ENCODE measurements around the gene RAB42. TPM values are rescaled to one million over a fixed set of nuclear protein-coding genes. Genes with fewer than 3 reads are reported as not detected.

The RAB42 gene
- total and polyA plus RNA-seq, 9 of the 15 experiments (the other 6 are each of a cell fraction or from before 2014, with no cell fraction given): 0.07 to 0.14 (median 0.12) TPM; not detected in 6

- TF ChIP-seq GMEB1 (CRISPR knock-in tag; IDR thresholded peaks at IDR 0.05) (peak; percentile 28; the same call in 1 of the 2 replicates), ETV5 (CRISPR knock-in tag; IDR thresholded peaks at IDR 0.05; ENCODE audit: low read depth) (peak; percentile 98), SMARCC2 (IDR thresholded peaks at IDR 0.05; ENCODE audit: low read depth) (no peak), CLOCK (CRISPR knock-in tag; IDR thresholded peaks at IDR 0.05; ENCODE audit: borderline replicate concordance) (no peak), SRSF7 (optimal IDR thresholded peaks at IDR 0.05; ENCODE audit: low read depth, low read length) (no peak), E2F8 (IDR thresholded peaks at IDR 0.05; ENCODE audit: low read depth, partially characterized antibody) (peak; percentile 97), YY1 (IDR thresholded peaks at IDR 0.05; ENCODE audit: borderline replicate concordance in 1 of 3, control insufficient read depth in 1 of 3, extremely low read depth in 1 of 3, insufficient read depth in 3 of 3, insufficient read length in 1 of 3, insufficient replicate concordance in 2 of 3, low read depth in 1 of 3, low read length in 2 of 3) (peak; percentile 53 to 82 (median 80)), ZNF75A (CRISPR knock-in tag; IDR thresholded peaks at IDR 0.05) (0 out of 2 replicates have a peak, but pooled peaks have one; percentile 8), ZNF830 (CRISPR knock-in tag; IDR thresholded peaks at IDR 0.05) (peak; percentile 93), ZNF395 (CRISPR knock-in tag; IDR thresholded peaks at IDR 0.05) (peak; percentile 85; the same call in 1 of the 2 replicates), DIDO1 (tag; IDR thresholded peaks at IDR 0.05; ENCODE audit: low read depth) (peak; percentile 75), ZNF212 (CRISPR knock-in tag; IDR thresholded peaks at IDR 0.05) (no peak), ZNF586 (CRISPR knock-in tag; conservative IDR thresholded peaks at IDR 0.05) (no peak), ATF3 (IDR thresholded peaks at IDR 0.05) (no peak), ATF3 (CRISPR knock-in tag; conservative IDR thresholded peaks at IDR 0.05) (no peak), MAFF (IDR thresholded peaks at IDR 0.05; ENCODE audit: low read length) (no peak), BCOR (IDR thresholded peaks at IDR 0.05) (peak; percentile 53)
These were observed 51.0 kb downstream of the RAB42 start, which contains the start of gene TAF12 (continued) for GRCh38 chr1:28642847-28643635.
